Ishikawa (cell line): ENCODE data around the gene AKT1.

ENCODE experiments used
- CEBPB ChIP-seq: IDR thresholded peaks from 2 replicates; pipeline ENCODE4 v1.6.1; 2012
- CREB1 ChIP-seq: IDR thresholded peaks from 2 replicates; pipeline ENCODE4 v1.6.1; 2012; ENCODE audit warnings: low read depth
- EGR1 ChIP-seq: IDR thresholded peaks from 2 replicates; pipeline ENCODE4 v1.6.1; 2012
- RAD21 ChIP-seq: IDR thresholded peaks from 2 replicates; pipeline ENCODE4 v1.6.1; 2012; ENCODE audit warnings: low read depth
- TCF12 ChIP-seq: IDR thresholded peaks from 2 replicates; pipeline ENCODE4 v1.6.1; 2012; ENCODE audit warnings: low read depth
- TEAD4 ChIP-seq: IDR thresholded peaks from 2 replicates; pipeline ENCODE4 v1.6.1; 2012
- YY1 ChIP-seq: IDR thresholded peaks from 2 replicates; pipeline ENCODE4 v1.6.1; 2012; ENCODE audit warnings: low read depth
- ZBTB7A ChIP-seq: IDR thresholded peaks from 2 replicates; pipeline ENCODE4 v1.6.1; 2012; ENCODE audit warnings: low read depth
- TF ChIP-seq, protein P1 (sequence below): IDR thresholded peaks from 2 replicates; pipeline ENCODE4 v1.6.1; 2012; ENCODE audit warnings: low read depth, mild to moderate bottlenecking

DNA sequence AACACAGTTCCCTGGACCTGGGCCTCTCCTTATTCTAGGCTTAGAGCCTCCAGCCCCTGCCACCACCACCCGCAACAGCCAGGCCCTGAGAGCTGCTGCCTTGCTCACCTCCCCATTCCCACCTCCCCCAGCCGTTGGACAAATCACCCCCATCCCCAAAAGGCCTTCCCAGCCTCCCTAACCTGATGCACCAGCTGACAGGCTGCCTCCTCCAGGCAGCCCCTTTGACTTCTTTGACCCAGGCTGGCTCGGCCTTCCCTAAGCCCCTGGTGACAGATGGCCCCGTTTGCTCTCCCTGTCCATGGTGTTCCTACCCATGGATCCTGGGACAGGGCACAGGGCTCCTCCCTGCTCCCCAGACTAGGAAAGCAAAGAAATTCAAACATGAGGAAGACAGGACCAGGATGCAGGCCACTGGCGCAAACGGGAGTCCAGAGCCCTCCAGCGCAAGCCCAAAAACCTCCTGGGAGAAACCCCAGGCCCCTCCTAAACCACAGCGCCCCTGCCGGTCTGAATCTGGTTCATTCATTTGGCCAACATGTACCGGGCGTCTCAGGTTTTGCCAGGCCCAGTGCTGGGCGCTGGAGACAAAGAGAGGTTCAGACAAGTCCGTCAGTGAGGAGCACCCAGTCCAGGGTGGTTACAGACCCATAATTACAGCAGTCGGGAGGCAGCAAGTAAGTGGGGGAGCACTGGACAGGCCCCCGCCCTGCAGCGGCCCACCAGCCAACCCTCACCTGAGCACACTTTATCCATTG is 2.4 kb downstream of the AKT1 start:
- TF ChIP-seq TCF12 (no peak), TEAD4 (no peak), RAD21 (no peak), YY1 (no peak), CREB1 (no peak), EGR1 (no peak), CEBPB (no peak), ZBTB7A (no peak)
- TF ChIP-seq, protein P1, sequence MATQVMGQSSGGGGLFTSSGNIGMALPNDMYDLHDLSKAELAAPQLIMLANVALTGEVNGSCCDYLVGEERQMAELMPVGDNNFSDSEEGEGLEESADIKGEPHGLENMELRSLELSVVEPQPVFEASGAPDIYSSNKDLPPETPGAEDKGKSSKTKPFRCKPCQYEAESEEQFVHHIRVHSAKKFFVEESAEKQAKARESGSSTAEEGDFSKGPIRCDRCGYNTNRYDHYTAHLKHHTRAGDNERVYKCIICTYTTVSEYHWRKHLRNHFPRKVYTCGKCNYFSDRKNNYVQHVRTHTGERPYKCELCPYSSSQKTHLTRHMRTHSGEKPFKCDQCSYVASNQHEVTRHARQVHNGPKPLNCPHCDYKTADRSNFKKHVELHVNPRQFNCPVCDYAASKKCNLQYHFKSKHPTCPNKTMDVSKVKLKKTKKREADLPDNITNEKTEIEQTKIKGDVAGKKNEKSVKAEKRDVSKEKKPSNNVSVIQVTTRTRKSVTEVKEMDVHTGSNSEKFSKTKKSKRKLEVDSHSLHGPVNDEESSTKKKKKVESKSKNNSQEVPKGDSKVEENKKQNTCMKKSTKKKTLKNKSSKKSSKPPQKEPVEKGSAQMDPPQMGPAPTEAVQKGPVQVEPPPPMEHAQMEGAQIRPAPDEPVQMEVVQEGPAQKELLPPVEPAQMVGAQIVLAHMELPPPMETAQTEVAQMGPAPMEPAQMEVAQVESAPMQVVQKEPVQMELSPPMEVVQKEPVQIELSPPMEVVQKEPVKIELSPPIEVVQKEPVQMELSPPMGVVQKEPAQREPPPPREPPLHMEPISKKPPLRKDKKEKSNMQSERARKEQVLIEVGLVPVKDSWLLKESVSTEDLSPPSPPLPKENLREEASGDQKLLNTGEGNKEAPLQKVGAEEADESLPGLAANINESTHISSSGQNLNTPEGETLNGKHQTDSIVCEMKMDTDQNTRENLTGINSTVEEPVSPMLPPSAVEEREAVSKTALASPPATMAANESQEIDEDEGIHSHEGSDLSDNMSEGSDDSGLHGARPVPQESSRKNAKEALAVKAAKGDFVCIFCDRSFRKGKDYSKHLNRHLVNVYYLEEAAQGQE: no peak
